ENCODE measurements around the gene UGT2B7.
"Not testable (repeated sequence)": the region's sequence is repeated elsewhere in the genome, so short reads cannot be mapped to it uniquely, and the experiment has no call there.

Gene UGT2B7

GRCh38 chr4:69089388-69089787 lies 6.9 kb upstream of the UGT2B7 start:
- no peak for DNase-seq

GRCh38 chr4:69092190-69092589 lies 4.1 kb upstream of the UGT2B7 start:
- DNase-seq = no peak

DNA sequence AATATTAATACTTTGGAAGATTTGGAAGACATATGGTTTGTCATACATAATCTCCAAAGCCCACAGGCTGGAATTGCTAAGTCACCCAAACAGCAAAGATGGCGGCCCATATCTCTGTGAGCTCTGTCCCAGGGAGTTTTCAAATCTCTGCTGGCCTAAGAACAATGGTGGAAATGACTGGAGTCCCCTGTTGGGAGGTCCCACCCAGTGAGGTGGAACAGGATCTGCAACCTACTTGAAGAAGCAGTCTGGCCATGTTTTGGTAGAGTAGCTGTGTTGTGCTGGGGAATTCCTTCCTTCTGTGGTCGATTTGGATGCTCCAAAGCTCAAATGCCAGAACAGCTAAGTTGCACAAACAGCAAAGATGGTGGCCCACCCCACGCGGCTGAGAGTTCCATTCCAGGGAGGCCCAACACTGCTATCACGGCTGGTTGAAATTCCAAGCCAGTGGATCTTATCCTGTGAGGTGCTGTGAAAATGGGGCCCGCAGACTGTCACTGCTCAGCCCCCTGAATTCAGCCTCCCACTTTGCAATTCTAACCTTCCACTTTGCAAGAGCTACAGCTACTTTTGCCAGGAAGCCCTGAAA lies 3.2 kb upstream of the UGT2B7 start:
- no peak for DNase-seq

DNA sequence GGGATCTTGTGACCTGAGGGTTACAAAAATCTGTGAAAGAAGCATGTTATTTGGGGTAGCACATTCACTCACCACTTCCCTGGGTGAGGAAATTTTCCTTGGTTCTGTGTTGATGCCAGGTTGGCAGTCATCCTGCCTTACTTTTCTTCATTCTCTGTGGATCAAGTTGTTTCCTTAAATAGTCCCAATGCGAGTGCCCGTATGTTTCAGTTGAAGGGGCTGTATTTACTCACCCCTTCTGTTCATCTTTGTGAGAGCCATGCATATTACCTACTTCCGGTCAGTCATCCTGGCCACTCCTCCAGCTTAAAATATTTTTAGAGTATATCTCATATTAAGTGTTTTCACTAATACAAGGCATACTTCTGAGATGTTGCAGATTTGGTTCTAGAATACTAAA lies 2.6 kb upstream of the UGT2B7 start:
- no peak for DNase-seq

- DNase-seq = no peak
Observed at GRCh38 chr4:69095301-69095731, 958 bp upstream of the UGT2B7 start.

DNA sequence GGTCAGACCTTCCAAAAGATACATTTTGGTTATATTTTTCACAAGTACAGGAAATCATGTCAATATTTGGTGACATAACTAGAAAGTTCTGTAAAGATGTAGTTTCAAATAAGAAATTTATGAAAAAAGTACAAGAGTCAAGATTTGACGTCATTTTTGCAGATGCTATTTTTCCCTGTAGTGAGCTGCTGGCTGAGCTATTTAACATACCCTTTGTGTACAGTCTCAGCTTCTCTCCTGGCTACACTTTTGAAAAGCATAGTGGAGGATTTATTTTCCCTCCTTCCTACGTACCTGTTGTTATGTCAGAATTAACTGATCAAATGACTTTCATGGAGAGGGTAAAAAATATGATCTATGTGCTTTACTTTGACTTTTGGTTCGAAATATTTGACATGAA lies 536 bp downstream of the UGT2B7 start:
- DNase-seq = no peak

- DNase-seq = no peak
Observed at GRCh38 chr4:69098470-69098869, 2.2 kb downstream of the UGT2B7 start.

DNA sequence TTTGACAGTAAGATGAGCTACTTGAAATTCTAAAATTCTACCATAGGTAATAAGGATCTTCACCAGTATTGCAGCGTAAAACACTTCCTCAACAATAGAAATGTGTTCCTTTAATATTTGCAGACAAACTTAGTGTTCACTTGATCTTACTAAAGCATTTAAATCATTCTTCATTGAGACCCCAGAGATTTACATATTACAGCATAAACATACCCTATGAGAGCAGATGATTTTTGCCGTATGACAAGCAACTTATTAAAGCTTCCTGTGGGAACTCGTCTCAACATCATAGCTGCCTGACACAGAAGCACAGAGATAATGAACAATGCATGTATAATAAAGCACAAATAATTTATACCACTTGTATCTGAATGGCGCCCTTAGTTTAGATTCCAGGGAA lies 3.6 kb downstream of the UGT2B7 start:
- no peak for DNase-seq

DNA sequence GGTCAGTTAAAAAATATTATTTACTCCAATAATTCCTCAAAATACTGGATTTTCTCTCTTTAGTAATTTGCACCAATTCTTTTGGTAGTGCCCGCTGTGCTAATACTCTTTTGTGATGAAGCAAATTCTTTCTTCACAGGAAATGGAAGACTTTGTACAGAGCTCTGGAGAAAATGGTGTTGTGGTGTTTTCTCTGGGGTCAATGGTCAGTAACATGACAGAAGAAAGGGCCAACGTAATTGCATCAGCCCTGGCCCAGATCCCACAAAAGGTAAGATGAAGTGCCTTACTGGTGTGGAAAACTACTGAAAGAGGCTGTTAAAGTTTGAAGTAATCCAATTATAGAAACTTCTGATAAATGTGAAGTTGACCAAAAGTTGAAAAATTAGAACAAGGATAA lies 6.4 kb downstream of the UGT2B7 start:
- DNase-seq = not testable (repeated sequence)

DNA sequence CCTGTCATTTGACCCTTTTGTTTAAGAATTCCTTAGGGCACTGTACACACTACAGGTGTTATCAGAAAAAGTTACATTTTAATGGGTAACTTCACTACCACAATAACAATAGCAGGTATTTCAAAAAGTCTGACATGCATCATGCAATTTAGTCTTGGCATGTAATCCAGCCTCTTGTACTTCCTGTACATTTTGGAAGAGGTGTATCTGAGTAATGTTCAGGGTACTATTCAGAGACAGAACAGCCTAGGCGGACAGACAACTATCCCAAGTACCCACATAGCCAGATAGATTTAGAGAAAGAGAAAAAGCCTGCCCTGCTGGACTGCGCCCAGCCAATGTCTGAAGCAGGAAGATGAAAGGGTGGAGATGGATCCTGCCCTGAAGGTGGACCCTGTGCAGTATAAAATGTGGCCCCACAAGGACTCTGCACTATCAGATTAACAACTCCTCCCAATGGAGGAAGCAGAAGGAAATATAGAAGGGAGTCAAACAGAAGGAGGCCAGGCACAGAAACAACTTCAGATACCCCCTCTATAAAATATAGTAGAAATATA lies 8.5 kb downstream of the UGT2B7 start:
- no peak for DNase-seq

DNA sequence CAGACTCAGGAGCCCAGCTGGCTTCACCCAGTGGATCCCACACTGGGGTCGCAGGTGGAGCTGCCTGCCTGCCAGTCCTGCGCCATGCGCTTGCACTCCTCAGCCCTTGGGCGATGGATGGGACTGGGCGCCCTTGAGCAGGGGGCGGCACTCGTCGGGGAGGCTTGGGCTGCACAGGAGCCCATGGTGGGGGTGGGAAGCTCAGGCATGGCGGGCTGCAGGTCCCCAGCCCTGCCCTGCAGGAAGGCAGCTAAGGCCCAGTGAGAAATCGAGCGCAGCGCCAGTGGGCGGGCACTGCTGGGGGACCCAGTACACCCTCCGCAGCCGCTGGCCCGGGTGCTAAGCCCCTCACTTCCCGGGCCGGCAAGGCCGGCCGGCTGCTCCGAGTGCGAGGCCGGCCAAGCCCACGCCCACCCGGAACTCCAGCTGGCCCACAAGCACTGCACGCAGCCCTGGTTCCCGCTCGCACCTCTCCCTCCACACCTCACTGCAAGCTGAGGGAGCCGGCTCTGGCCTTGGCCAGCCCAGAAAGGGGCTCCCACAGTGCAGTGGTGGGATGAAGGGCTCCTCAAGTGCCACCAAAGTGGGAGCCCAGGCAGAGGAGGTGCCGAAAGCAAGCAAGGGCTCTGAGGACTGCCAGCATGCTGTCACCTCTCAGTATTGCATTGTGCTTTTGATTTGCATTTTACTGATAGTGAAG lies 19.0 kb downstream of the UGT2B7 start:
- DNase-seq = not testable (repeated sequence)

DNA sequence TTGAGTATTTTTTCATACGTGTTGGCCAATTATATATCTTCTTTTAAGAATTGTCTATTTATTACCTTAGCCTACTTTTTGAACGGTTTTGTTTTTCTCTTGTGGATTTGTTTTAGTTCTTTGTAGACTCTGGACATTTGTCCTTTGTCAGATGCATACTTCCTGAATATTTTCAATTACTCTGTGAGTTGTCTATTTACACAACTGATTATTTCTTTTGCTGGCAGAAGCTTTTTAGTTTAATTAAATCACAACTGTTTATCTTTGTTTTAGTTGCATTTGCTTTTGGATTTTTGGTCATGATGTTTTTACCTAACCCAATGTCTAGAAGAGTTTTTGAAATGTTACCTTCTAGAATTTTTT lies 19.6 kb downstream of the UGT2B7 start:
- DNase-seq = no peak

GRCh38 chr4:69116645-69117321 lies 20.5 kb downstream of the UGT2B7 start:
- no peak for DNase-seq

- DNase-seq = no peak
Observed at GRCh38 chr4:69120870-69121269, 24.6 kb downstream of the UGT2B7 start.

DNA sequence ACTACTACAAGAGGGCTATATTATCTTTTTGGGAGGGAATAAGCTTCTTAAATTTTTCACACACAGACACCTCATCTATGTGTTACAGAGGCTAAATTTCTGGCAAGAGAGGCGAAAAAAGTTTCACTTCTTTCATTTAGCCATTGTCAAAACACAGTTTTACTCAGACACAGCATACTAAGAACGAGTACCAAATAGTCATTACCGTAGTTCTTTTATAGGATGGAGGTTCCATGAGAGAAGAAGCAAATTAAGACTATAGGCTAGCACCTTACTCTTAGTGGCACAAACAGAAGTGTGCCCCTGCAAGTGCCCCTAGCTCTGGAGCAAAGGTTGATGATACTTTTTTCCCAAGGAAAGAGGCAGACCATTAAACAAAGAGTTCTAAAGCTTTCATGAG lies 26.2 kb downstream of the UGT2B7 start:
- no peak for DNase-seq

DNA sequence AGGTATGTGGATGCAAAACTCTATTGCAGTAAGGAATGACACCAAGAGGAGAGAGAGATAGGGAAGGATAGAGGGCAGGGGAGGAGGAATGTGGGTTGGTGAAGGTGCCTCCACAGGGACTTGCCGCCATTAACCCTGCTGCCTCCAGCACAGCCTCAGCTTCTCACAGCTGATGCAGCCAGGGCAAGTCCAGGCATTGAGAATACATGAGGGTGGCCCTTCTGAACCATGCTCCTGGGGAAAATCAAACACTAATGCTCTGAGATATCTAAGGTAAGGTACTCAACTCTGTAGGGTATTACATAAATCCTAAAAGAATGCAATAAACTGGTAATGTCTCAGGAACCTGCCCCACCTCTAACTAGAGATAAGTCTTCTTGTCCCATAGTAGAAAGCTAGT lies 28.7 kb downstream of the UGT2B7 start:
- no peak for DNase-seq

DNA sequence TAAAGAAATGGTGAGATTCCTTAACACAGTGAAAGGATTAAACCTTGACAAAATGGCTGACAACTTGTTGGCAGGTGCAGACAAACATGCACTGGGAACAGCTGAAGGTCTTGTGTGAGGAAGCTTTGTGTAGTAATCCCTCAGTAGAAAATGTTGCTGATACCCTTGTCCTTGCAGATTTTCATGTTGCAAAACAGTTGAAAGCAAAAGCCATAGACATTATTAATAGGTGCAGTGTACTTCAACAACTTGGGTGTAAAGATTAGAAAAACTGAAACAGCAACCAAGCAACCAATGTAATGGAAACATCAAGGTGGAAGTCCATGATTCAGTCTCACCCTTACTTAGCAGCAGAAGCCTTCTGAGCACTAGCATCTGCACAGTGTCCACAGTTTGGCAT lies 29.8 kb downstream of the UGT2B7 start:
- DNase-seq = no peak

DNA sequence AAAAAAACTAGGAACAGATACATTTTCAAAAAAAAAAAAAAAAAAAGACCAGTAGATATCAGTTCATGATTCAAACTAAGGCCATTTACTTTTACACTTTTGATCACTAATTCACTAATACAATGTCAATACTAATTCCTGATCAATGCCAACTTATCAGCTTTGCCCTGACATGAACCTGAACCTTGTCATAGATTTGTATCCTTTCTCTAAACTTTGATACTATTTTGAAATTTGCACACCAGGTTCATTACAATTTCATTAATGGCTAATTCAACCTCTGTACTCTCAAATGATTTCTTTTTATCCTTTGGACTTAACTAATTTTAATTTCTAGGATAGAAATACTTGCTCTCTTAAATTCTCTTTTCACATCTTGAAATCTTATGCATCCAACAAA lies 37.7 kb downstream of the UGT2B7 start:
- no peak for DNase-seq

DNA sequence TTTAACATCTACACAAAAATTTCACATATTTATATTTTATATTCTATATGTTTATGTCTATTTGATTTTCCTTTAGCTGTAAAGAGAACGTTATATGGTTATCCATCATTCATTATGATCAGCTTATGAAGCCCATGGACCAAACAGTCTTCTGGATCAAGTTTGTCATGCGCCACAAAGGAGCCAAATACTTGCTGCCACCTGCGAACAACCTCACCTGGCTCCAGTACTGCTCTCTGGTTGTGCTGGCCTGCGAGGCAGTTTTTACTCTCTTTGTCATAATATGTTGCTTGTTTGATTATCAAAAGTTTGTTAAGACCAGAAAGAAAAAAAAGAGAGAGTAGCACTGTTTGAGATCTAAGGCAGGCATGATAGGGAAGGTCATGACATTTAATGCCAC lies 38.2 kb downstream of the UGT2B7 start:
- DNase-seq = no peak

GRCh38 chr4:69141320-69141719 lies 45.0 kb downstream of the UGT2B7 start:
- no peak for DNase-seq

DNA sequence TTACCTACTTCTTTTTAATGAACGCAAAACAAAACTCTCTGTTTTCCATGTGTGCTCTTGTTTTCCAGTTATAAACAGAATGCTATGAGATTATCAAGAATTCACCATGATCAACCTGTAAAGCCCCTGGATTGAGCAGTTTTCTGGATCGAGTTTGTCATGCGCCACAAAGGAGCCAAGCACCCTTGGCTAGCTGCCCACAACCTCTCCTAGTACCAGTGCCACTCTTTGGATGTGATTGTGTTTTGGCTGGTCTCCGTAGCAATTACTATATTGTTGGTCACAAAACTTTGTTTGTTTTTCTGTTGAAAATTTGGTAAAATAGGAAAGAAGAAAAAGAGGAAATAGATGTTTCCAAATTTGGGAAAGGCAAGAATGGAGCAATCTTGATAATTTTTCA lies 51.1 kb downstream of the UGT2B7 start:
- DNase-seq = no peak

DNA sequence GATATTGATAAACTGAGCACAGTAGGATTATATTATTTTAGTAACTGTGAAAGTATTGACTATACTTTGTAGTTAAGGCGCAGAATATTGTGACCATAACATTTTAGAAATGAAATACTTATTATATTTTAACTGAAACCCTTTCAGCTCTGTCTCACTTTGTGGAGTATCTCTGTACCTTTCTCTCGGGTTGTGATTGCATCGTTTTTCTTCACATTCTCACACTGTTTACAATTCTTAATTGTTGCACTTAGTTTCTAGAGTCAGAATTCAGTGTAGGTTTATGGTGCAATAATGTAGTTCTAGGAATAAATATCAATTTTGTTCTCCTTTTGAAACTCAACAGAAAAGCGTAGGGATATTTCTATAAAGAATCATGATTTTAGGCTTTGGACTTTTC lies 57.7 kb downstream of the UGT2B7 start:
- DNase-seq = no peak

GRCh38 chr4:69156913-69157312 lies 60.6 kb downstream of the UGT2B7 start:
- no peak for DNase-seq
